Nephron (organoid): Measurements from ENCODE around the gene QDPR.

Experiments used
- H3K27ac Mint-ChIP-seq, 3 experiments: 2 replicates each; pipeline ENCODE4 v1.8.0; 2020; ENCODE audit warnings: mixed read lengths in 3 of 3, mild to moderate bottlenecking in 2 of 3, moderate library complexity in 1 of 3
- H3K27me3 Mint-ChIP-seq: 2 replicates; pipeline ENCODE4 v1.8.0; 2021; ENCODE audit warnings: low read depth, mild to moderate bottlenecking, moderate library complexity, mixed read lengths
- H3K36me3 Mint-ChIP-seq: 2 replicates; pipeline ENCODE4 v1.8.0; 2020; ENCODE audit warnings: low read depth, mixed read lengths
- H3K4me1 Mint-ChIP-seq: 2 replicates; pipeline ENCODE4 v1.8.0; 2020; ENCODE audit warnings: mixed read lengths
- H3K4me3 Mint-ChIP-seq, 3 experiments: 2 replicates each; pipeline ENCODE4 v1.8.0; 2020; ENCODE audit warnings: mild to moderate bottlenecking in 3 of 3, mixed read lengths in 3 of 3, moderate library complexity in 2 of 3
- H3K9me3 Mint-ChIP-seq: 2 replicates; pipeline ENCODE4 v1.8.0; 2020; ENCODE audit warnings: mixed read lengths
- TF ChIP-seq, protein P1 (sequence below), 3 experiments: fragments of 200-600 bp; sonication (generic); IDR thresholded peaks; one replicate each; pipeline ENCODE4 v1.5.0; 2021; ENCODE audit warnings: antibody characterized with exemption in 3 of 3; ENCODE audit not compliant: unreplicated experiment in 3 of 3

Gene QDPR

DNA sequence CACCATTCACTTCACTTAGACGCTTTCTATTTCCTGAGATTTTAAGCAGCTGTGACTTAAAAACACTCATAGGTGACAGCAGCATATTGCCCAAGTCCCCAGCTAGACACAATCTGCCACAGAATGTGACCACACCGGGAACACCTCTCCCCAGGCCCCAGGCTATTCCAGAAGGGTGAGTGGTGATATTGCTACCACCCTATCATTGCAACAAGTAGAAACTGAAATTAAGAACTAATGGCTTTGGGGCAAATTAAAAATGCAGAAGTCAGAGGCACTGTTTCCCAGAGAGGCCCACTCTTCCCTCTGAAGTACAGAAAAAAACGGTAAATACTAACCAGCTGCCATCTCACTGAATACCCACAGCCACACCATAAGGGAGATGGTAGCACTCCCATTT is 35.0 kb downstream of the QDPR start:
- Mint-ChIP-seq H3K36me3 (no peaks in the 10 kb centered on the region), H3K27me3 (peaks cover 3% of the 10 kb centered on the region), H3K4me1 (peaks cover 13% of the 10 kb centered on the region), H3K9me3 (no peaks in the 10 kb centered on the region), H3K27ac (no peak overlapping the region), H3K4me3 (no peak overlapping the region)
- TF ChIP-seq, protein P1, sequence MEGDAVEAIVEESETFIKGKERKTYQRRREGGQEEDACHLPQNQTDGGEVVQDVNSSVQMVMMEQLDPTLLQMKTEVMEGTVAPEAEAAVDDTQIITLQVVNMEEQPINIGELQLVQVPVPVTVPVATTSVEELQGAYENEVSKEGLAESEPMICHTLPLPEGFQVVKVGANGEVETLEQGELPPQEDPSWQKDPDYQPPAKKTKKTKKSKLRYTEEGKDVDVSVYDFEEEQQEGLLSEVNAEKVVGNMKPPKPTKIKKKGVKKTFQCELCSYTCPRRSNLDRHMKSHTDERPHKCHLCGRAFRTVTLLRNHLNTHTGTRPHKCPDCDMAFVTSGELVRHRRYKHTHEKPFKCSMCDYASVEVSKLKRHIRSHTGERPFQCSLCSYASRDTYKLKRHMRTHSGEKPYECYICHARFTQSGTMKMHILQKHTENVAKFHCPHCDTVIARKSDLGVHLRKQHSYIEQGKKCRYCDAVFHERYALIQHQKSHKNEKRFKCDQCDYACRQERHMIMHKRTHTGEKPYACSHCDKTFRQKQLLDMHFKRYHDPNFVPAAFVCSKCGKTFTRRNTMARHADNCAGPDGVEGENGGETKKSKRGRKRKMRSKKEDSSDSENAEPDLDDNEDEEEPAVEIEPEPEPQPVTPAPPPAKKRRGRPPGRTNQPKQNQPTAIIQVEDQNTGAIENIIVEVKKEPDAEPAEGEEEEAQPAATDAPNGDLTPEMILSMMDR (IDR thresholded peaks at IDR 0.05; ENCODE audit: unreplicated experiment in 3 of 3): no peak

DNA sequence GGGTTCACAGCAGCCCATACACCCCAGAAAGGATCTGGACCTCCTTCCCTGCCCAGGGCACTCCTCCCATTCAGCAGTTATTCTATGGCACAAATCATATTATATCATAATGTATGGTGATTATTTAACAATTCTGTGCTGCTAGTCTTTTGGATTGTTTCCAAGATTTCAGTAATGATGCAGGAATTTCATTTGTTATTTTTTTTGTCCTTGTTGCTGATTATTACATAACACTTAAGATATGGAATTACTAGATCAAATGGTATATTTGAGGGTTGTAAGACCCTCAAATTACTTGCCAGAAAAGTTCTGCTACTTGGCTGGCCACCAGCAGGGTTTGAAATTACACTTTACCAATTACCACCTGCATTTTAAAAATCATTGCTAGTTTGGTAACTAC is 36.4 kb downstream of the QDPR start:
- no peak overlapping the region for H3K4me3 Mint-ChIP-seq
- H3K27me3 Mint-ChIP-seq: peaks cover 6% of the 10 kb centered on the region
- TF ChIP-seq, protein P1 (IDR thresholded peaks at IDR 0.05; ENCODE audit: unreplicated experiment in 3 of 3): no peak
- H3K27ac Mint-ChIP-seq: no peak overlapping the region
- peaks cover 13% of the 10 kb centered on the region for H3K4me1 Mint-ChIP-seq
- H3K36me3 Mint-ChIP-seq: no peaks in the 10 kb centered on the region
- H3K9me3 Mint-ChIP-seq: no peaks in the 10 kb centered on the region

DNA sequence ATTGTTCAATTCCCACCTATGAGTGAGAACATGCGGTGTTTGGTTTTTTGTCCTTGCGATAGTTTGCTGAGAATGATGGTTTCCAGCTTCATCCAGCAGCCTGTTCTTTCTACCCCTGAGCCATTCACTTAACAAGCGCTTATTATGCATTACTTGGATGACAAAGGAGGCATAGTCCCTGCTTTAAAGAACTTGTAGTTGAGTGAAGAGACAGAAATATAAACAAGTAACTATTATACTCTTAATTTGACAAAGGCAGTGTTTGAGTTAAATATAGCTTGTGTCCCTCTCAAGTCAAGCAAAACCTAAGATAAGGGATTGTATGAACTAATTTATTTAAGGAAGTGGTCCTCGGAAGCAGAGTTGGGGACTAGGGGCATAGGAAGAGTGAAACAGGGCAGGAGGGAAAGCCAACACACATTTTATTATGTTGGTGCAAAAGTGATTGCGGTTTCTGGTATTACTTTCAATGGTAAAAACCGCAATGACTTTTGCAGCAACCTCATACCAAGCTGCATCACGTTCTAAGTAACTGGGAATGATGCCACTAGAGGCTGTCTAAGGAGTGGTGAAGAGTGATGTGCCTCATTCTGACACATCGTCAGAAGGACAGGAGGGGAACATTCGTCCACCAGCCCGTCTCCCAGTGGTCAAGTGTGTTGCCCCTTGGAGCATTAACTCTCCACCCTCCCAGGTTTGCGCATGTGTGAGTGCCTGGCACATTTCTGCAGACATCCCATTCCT is 41.8 kb downstream of the QDPR start:
- Mint-ChIP-seq H3K27ac (peak overlapping the region in 1 of 3 experiments; percentile 23), H3K4me1 (peaks cover 8% of the 10 kb centered on the region), H3K27me3 (peaks cover 3% of the 10 kb centered on the region), H3K4me3 (no peak overlapping the region), H3K9me3 (no peaks in the 10 kb centered on the region), H3K36me3 (no peaks in the 10 kb centered on the region)
- TF ChIP-seq, protein P1 (IDR thresholded peaks at IDR 0.05; ENCODE audit: unreplicated experiment in 3 of 3): no peak

DNA sequence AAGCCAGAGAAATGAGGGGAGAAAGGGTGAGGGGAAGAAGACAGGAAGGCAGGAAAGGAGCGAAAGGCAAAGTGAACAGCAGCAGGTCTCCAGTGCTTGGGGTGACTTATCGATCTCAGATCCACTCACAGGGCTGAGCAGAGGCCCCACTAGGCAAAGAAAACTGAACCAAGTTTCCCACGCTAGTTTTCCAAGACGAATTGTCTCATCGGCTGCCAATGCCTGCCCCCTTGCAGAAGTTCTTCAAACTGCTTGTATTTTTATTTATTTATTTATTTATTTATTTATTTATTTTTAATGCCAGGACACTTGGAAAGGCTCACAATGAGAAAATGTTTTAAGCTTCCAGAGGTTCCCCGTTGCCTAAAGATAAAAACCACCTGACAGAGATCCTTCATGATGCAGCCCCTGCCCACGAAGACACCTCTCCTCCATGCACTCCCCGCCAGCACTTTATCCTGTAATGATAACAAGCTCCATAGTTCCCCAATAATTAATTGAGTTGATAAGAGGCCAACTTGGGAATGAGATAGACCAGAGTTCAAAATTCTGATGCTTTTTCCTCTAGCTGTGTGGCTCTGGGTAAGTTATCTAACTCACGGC is 43.2 kb downstream of the QDPR start:
- peaks cover 3% of the 10 kb centered on the region for H3K27me3 Mint-ChIP-seq
- H3K9me3 Mint-ChIP-seq: peaks cover 4% of the 10 kb centered on the region
- TF ChIP-seq, protein P1 (IDR thresholded peaks at IDR 0.05; ENCODE audit: unreplicated experiment in 3 of 3): peak; percentile 65 to 70 (median 70)
- no peak overlapping the region for H3K4me3 Mint-ChIP-seq
- H3K27ac Mint-ChIP-seq: peak overlapping the region in 1 of 3 experiments; percentile 18
- H3K36me3 Mint-ChIP-seq: no peaks in the 10 kb centered on the region
- H3K4me1 Mint-ChIP-seq: peaks cover 8% of the 10 kb centered on the region

DNA sequence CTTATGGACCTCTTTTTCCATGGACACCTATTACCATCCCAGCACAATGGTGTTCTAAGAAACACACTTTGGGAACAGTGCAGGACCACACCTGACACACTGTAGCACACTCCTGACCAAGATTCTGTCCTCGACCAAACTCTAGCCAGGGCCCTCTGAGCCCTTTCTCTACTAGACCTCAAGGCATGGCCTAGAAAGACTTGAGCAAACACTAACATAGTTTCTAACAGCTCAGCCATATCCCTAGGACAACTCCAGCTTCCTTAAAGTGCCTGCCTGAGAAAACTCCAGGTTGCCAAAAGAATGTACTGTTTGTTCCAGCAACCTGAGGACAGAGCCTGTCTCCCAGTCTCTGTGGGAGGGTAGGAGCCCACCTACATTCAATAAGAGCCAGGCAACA is 48.3 kb downstream of the QDPR start:
- Mint-ChIP-seq H3K27me3 (no peaks in the 10 kb centered on the region), H3K4me3 (no peak overlapping the region), H3K4me1 (peaks cover 4% of the 10 kb centered on the region), H3K9me3 (peaks cover 8% of the 10 kb centered on the region), H3K36me3 (peaks cover 3% of the 10 kb centered on the region), H3K27ac (no peak overlapping the region)
- TF ChIP-seq, protein P1 (IDR thresholded peaks at IDR 0.05; ENCODE audit: unreplicated experiment in 3 of 3): no peak
